ENCODE results near the gene NUDT19. TPM values are rescaled to one million over a fixed set of nuclear protein-coding genes. Genes with fewer than 3 reads are reported as not detected.

The NUDT19 gene
- total and polyA plus RNA-seq, 9 of the 15 experiments (the other 6 are each of a cell fraction or from before 2014, with no cell fraction given) = 9.6 to 38.6 (median 14.4) TPM

GRCh38 chr19:32743447-32743846 is 51.8 kb downstream of the NUDT19 start:
- no peak for TF ChIP-seq NR3C1 (CRISPR knock-in tag; IDR thresholded peaks at IDR 0.05)
- no peak for TF ChIP-seq DIDO1 (tag; IDR thresholded peaks at IDR 0.05; ENCODE audit: low read depth)
- TF ChIP-seq ZNF239 (CRISPR knock-in tag; IDR thresholded peaks at IDR 0.05) = peak; percentile 85
- TF ChIP-seq ZNF121 (CRISPR knock-in tag; conservative IDR thresholded peaks at IDR 0.05) = 0 out of 2 replicates have a peak, but pooled peaks have one; percentile 30
- no peak for TF ChIP-seq EGR1 (conservative IDR thresholded peaks at IDR 0.05)
- TF ChIP-seq, protein P1, sequence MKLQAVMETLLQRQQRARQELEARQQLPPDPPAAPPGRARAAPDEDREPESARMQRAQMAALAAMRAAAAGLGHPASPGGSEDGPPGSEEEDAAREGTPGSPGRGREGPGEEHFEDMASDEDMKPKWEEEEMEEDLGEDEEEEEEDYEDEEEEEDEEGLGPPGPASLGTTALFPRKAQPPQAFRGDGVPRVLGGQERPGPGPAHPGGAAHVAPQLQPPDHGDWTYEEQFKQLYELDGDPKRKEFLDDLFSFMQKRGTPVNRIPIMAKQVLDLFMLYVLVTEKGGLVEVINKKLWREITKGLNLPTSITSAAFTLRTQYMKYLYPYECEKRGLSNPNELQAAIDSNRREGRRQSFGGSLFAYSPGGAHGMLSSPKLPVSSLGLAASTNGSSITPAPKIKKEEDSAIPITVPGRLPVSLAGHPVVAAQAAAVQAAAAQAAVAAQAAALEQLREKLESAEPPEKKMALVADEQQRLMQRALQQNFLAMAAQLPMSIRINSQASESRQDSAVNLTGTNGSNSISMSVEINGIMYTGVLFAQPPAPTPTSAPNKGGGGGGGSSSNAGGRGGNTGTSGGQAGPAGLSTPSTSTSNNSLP (IDR thresholded peaks at IDR 0.05; ENCODE audit: borderline replicate concordance, low read depth, low read length) = no peak
- Histone ChIP-seq H3K9ac (ENCODE audit: insufficient read depth in 1 of 2, low read depth in 2 of 2, low read length in 2 of 2) (no peak overlapping the region), H3K4me2 (ENCODE audit: insufficient read depth, low read length) (no peak overlapping the region), H3K9me1 (ENCODE audit: control insufficient read depth, insufficient read depth, low read length) (no peaks in the 10 kb centered on the region), H3K4me3 (no peak overlapping the region), H3K27me3 (ENCODE audit: control insufficient read depth in 2 of 2, insufficient read depth in 2 of 2, low read length in 2 of 2) (peaks cover 3 to 11% of the 10 kb centered on the region in 2 experiments; a peak in 3 of 5 replicates), H3K9me3 (replicated peaks; ENCODE audit: control insufficient read depth, insufficient read depth, low read depth, low read length) (no peaks in the 10 kb centered on the region), H3K4me1 (replicated peaks in 1 of 2; ENCODE audit: control insufficient read depth in 2 of 2, insufficient read depth in 2 of 2, low read length in 2 of 2) (peaks cover 0 to 3% of the 10 kb centered on the region in 2 experiments; a peak in 2 of 5 replicates), H3K79me2 (ENCODE audit: control insufficient read depth, insufficient read depth, low read length) (no peaks in the 10 kb centered on the region), H2AFZ (ENCODE audit: low read depth, low read length) (no peak overlapping the region), H4K20me1 (replicated peaks; ENCODE audit: control insufficient read depth, insufficient read depth, low read length) (no peaks in the 10 kb centered on the region), H3K27ac (ENCODE audit: extremely low read depth, low read depth, low read length) (no peak overlapping the region), H3K36me3 (ENCODE audit: control insufficient read depth, insufficient read depth, low read length) (no peaks in the 10 kb centered on the region)
- in situ Hi-C loops (cut with MboI) (no loop called here), intact Hi-C loops (cut with micrococcal nuclease) (no loop called here)
- DNase-seq (ENCODE audit: extremely low read depth in 1 of 4, low spot score in 3 of 4) = no peak
- no TSS peak for BruUV-seq (replicated peaks)
- FAIRE-seq = no peak
- ATAC-seq = no peak
- WGBS (ENCODE audit: insufficient coverage, low coverage, missing lambda C conversion rate) = 43% methylated on average over 4 of the region's 4 CpGs
- ChIA-PET POLR2A (no interaction called here), CTCF (ENCODE audit: low intra/inter-chr PET ratio) (no interaction called here)

Data from K562 (cell line).